Stimulated activated CD4-positive, alpha-beta T cell treated with anti-CD3 and anti-CD28 coated beads, Interleukin-15, amount 100 ng/mL, for 48 hours (primary cell): Measurements from ENCODE around the gene NUDT15.
A peak's percentile ranks its signal among the peaks of the same experiment; 100 is the strongest.
"Not testable (repeated sequence)": the region's sequence is repeated elsewhere in the genome, so short reads cannot be mapped to it uniquely, and the experiment has no call there.

Source experiments
- DNase-seq, 2 donors: peaks; one replicate each; pipeline ENCODE4 v3.0.0-alpha.2; 2020; ENCODE audit warnings: low read depth in 2 of 2

Gene NUDT15

DNA sequence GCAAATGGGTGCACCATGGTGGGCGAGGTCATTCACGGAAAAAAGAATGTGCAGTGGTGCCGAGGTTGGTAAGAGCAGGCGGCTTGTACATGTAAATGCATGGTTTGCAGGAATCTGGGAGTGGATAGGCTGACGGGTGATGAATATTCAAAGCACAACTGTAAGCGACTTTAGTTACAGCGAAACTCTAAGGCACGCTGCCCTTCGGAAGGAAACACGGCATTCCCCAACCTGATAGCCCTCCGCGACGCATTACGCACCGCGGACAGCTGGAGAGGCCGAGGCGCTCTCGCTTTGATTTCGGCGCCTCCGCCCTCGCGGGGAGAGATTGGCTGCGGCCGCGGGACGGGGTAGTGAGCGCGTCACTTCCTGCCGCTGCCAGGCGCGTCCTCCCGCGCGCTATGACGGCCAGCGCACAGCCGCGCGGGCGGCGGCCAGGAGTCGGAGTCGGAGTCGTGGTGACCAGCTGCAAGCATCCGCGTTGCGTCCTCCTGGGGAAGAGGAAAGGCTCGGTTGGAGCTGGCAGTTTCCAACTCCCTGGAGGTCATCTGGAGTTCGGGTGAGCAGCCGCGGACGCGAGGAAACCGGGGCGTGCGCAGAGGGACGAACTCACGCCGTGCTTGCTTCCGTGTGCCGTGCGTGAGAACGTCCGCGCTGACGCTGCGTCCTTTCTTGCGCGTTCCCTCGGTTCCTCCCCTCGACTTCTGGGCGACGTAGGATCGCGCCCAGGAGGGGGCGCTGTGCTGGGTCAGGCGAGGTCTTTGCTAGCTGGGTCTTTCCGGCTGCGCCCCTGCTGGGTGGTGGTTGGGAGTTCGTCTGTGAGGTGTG is at the start of gene NUDT15:
Gene NUDT15, plus strand, starts transcription at position 381 of the 828 bp plus-strand sequence. Its CDS starts 21 bp downstream, at position 402.
- DNase-seq, result peak; percentile 92 to 94

DNA sequence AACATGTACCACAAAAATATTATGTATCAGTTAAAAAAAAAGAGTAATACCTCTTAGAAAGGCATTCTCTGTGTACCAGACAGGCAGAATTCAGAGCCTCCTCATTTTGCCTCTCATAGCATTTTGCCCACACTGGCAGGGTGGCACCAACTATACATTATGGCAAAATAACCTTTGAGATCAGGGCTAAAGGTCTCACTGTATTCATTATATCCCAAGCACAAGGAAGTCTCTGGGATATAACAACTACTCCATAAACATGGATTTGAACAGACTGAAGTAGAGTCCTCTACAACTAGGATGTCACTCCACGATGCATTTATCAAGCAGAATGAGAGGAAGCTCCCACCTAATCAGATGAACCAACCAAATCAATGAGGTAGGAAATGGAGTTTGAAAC is 47.1 kb upstream of the NUDT15 start:
- DNase-seq, result no peak

DNA sequence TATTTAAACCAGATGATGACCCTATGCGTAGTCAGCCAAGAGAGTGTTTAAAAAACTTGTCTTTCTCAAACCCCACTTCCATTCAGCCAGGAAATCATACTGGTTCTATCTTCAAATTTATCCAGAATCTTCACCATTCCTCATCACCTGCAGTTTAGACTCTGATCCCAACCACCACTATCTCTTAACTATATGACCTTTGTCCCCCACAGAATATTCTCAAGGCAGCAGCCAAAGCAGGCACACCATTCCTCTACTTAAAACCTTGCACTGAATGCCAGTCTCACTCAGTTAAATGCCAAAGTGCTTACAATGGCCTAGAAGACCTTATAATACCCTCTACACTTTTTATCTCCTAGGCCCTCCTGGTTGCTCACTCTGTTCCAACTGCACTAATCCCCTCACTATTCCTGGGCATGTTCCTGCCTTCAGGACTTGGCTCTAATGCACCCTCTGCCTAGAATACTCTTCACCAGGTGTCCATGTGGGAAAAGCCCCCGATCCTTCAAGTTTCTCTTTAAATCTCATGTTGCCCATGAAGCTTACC is 46.5 kb upstream of the NUDT15 start:
- no peak for DNase-seq

DNA sequence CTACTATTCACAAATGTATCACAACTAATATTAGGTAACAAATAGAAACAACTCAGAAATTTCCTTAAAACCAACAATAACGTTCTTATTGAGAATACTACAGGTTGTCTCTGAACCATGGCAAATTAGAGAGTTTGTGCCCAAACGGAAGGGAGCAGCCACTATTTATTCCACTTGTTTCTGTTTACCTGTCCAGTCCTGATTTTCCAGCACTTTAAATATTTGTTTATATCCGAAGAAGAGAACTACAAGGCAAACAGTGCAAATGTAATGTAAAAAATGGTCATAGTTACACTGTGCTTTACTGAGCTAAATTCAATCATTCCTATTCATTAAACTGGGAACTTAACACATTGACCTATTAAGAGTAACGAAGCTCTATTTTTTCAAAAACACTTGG is 45.7 kb upstream of the NUDT15 start:
- no peak for DNase-seq

DNA sequence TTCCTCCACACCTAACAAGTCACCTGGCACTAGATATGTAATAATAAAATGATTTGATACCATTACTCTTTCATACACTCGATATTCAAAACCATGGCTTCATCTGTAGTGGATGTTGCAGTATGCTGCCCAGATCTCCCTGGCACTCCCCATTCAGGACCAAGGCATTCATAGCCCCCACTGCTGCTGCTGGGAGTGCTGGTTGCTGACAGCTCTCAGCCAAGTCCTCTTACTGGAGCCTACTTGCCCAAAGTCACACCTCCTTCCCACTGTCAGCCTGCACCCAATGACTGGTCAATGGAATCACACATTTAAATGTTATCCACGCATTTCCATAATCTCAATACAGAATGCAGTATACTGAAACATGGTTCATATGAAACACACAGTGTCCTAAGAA is 40.1 kb upstream of the NUDT15 start:
- DNase-seq, result no peak

DNA sequence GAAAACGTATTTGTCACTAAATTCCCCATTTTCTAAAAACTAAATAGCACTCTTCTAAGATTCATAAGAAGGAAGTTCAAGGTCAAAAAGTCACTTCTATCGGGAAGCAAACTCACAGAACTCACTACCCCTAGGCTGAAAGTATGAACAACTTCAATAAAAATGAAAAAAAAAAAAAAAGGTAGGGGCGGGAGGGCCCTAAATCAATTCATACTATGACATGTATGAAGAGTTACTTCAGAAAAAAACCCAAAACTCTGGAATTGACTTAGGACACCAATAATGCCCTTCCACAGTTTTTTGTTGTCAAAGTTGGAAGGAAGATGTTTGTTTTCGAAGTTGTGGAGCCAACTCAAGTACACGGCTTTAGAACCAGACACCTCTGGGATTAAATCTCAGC is 37.6 kb upstream of the NUDT15 start:
- no peak for DNase-seq

DNA sequence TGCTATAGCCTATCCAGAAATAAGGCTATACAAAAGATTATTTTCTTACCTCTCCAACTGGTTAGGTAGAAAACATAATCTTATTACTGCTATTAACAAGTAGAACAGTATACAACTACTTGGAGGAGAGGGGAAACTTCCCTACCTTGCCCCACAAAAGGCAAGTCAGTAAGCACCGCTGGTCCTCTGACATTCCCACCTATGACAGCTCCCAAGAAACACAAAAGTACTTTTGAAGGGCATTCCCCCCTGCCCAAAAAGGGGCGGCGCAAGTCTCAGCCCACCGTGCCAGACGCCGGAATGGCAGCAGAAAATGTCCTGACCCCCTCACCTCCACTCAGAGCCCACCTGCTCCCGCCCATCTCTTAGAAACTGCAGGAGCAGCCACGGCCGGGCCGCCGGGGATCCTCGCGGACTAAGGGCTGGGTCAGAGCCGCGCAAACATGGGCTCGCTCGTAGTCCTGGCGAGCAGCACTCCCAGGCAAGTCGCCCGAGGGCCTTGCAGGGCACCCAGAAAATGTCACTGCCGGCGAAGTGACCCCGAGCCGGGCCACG is 36.9 kb upstream of the NUDT15 start:
- peak in 1 of 2 donors; percentile 1 for DNase-seq

DNA sequence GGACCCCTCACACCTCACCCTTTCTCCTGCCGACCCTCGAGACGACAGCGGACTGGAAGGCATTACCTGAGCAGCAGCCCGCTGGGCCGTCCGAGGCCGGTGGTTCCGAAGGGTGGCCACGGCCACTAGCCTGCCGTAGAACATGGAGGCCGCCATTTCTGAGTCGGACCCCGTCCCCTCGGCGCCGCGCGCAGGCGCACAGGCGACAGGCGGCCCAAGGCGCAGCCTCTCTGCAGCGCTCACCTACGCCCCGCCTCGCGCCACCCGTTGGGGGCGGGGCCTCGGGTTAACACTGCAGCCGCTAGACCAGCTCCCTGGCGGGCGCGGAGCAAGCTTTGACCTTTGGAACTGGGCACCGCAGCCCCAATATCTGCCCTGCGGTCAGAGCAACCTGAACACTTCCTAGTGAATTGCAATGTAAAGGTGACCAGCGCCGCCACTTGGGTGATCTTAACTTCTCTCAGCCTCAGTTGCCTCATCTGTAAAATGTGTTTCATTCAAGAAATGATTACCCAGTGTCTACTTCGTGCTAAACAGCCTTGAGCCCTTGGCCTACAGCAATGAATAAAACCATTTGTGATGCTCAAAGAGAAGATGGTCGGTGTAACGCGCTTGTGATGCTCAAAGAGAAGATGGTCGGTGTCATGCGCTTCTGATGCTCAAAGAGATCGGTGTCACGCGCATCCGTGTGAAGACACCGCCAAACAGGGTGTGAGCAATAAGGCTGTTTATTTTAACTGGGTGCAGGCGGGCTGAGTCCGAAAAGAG is 36.2 kb upstream of the NUDT15 start, which contains the start of gene SUCLA2:
Gene SUCLA2, minus strand, starts transcription at position 160 of the 768 bp plus-strand sequence. Its CDS starts 4 bp downstream, at position 156.
- DNase-seq, result peak; percentile 81 to 90

DNA sequence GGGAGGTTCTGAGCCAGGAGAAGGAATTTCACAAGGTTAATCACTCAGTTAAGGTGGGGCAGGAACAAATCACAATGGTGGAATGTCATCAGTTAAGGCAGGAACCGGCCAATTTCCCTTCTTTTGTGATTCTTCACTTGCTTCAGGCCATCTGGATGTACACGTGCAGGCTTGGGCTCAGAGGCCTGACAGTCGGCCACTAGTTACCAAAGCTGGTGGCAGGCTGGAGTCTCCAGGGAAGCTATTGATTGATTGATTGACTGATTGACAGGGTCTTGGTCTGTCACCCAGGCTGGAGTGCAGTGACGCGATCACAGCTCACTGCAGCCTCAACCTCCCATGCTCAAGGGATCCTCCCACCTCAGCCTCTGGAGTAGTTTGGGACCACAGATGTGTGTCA is 35.5 kb upstream of the NUDT15 start:
- not testable (repeated sequence) for DNase-seq

DNA sequence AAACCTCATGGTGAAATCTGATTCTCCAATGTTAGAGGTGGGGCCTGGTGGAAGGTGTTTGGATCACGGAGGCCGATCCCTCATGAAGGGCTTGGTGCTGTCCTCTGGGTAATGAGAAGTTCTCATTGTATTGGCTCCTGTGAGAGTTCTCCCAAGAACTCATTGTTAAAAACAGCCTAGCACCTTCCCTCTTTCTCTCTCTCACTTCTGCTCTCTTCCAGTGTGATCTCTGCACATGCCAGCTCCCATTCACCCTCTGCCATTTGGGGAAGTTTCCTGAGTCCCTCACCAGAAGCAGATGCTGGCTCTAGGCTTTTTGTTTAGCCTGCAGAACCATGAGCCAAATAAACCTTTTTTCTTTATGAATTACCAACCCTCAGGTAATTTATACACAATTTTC is 33.3 kb upstream of the NUDT15 start:
- no peak for DNase-seq

DNA sequence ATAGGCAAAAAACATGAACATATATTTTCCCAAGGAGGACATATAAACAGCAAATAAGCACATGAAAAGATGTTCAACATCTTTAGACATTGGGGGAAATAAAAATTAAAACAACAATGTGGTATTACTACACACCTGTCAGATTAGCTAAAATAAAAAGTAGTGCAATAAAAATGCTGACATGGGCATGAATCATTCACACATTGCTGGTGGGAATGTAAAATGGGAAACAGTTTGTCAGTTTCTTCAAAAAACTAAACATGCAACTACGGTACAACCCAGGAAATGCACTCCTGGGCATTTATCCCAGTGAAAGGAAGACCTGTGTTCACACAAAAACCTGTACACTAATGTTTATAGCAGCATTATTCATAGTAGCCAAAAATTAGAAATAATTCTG is 31.1 kb upstream of the NUDT15 start:
- no peak for DNase-seq

DNA sequence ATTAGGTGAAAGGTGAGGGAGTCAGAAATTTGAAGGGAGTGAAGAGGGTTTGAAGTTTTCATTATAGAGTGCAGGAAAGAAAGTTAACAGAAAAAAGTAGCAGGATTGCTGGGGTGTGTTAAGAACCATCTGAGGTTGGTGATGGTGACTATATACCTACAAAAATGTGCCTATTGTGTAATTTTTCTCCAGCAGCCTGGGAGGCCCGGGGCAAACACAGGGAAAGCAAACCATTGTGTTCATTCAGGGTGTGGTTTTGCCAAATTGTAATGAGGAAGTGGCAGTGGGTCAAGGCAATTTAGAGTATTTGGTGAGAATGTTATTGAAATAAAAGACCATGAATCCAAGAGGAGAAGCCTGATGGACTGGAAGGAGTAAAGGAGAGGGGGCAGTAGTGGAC is 28.2 kb upstream of the NUDT15 start:
- DNase-seq, result no peak

DNA sequence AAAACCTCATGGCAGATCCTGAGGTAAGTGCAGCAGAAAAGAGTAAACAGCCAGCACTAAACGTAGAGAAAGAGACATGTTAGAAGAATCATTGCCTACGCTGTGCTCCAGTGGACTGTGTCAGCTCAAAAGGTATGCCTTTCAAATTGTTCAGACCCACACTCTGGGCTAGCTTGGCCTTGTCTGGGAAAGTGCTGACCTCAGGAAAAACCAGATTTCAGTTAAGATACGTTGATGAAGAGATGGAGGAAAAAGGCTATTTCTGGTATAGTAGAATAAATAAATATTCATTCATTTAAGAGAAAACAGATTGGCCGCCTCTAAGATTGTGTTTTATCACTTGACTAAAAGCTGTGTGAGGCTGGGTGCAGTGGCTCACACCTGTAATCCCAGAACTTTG is 26.8 kb upstream of the NUDT15 start:
- no peak for DNase-seq

DNA sequence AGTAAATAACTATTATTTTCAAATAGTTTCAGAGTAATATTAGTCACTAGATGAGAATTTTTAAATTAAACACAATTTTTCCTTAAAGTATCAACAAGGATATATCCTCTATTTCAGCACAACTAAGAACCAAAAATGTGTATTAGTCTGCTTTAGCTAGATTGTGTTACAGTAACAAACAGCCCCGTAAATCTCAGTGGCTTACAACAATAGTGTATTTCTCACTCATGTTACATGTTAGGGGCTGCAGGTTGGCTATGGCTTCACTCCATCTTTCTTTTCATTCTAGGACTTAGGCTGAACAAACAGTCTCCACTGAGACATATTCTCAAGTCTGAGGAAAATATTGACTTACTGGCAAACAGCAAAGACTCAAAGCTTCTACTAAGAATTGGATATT is 24.9 kb upstream of the NUDT15 start:
- no peak for DNase-seq

DNA sequence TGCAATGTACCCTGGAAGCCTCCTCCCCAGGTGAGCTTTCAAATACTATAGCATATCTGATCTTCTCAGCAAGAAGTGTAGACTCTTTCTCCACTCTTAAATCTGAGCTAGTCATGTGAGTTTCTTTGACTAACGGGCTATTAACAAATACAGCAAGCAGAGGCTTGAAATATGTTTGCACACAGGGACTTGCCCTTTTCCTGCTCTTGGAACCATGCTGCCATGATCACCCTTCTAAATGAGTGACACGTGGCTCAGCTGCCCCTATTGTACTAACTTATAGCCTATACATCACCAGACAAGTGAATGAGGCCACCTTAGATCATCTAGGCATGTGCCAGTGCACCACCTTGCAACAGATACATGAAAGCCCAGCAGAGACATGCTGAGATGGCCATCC is 23.2 kb upstream of the NUDT15 start:
- DNase-seq, result no peak

DNA sequence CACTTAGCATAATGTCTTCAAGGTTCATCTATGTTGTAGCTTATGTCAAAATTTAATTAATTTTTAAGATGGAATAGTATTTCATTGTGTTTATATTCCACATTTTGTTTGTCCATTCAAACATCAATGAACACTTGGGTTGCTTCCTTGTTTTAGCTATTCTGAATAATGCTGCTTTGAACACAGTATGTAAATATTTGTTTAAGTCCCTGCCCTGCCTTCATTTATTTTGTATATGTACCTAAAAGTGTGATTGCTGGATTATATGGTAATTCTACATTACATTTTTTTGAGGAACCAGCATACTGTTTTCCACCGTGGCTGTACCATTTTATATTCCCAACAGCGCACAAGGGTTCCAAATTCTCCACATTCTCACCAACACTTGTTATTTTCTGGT is 18.9 kb upstream of the NUDT15 start:
- DNase-seq, result no peak

DNA sequence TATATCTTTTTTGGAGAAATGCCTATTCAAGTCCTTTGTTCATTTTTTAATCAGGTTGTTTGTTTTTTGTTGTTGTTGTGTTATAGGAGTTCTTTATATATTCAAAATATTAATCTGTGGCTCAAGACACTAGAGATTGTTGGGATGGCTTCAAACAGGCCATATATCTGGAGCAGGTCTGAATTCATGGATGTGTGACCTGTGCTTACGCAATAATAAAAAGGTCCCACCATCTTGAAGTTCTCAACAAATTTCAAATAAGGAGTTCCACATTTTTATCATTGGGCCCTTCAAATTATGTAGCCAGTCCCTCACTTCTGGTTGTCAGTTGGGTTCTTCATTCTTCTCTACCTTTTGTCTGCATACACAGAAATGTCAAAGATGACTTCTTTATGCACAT is 17.7 kb upstream of the NUDT15 start:
- DNase-seq, result no peak

DNA sequence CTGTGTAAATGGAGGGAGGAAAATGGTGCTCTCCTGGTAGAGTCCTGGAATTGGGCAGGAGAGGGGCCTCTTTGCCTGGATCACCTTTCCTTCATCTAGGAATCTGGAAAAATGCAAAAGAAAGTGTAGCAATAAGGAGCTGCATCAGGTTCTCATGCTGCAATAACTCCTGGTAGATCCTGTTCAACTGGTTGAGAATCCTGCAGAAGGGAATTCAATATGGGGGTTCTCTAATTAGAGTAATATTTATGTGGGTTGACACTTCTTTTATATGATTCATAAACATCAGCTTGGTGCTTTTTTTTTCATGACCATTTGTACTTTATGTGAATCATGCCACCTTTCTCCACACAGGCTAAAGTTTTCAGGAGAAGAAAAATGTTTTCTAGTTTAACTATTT is 9.5 kb upstream of the NUDT15 start:
- no peak for DNase-seq

DNA sequence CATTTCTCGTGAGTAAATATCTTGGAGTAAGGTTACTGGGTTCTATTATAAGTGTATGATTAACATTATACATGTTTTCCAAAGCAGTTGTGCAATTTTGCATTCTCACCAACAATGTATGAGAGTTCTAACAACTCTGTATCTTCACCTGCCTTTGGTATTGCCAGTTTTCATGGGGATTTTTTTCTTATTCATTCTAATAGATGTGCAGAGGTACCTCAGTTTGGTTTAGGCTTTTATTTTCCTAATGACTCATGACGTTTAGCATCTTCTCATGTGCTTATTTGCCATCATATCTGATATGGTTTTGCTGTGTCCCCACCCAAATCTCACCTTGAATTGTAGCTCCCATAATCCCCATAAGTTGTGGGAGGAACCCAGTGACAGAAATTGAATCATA is 7.7 kb upstream of the NUDT15 start:
- DNase-seq, result no peak

DNA sequence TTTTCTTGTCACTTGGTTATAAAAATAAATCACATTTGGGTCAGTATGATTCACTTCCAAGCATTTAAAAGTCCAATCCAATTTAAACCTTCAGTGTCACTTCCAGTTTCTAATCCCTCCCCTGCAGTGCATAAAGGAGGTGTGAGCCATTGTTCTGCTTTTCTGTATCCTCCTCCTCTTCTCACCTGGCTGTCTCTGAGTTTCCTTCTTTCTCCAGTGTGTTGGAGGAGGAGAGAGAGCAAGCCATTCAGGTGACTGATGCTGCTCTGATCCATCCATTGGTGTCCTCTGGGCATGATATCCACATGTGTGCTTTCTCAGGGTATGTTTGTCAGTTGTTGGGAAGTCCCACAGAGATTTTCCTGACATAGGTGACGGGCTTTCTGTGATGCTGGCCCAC is 1.2 kb downstream of the NUDT15 start:
- no peak for DNase-seq

DNA sequence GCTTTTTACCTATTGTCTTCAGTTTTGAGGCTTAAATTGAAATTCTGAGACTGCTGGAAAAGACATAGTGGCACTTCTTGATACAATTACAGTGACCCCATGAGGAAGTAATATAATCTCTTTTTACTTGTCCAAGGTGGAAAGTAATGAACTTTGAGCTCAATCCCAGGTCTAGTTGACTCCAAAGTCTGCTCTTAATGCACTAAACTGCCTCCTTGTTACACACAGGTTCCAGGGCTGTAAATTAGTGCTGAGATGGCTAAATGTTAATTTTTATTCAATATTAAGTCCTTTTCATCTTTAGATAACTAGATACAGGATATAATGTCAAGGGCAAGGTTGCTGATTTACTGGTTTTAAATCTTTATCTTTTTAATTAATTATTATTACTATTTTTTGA is 2.5 kb downstream of the NUDT15 start:
- no peak for DNase-seq

DNA sequence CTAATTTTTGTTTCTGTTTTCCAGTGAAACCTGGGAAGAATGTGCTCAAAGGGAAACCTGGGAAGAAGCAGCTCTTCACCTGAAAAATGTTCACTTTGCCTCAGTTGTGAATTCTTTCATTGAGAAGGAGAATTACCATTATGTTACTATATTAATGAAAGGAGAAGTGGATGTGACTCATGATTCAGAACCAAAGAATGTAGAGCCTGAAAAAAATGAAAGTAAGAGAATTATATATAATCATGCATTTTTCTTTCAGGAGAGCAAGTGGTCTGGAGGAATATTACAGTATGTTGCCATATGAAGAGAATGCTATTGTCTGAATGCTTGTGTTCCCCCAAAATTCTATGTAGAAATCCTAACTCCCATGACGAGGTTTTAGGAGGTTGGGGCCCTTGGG is 3.4 kb downstream of the NUDT15 start:
- no peak for DNase-seq

DNA sequence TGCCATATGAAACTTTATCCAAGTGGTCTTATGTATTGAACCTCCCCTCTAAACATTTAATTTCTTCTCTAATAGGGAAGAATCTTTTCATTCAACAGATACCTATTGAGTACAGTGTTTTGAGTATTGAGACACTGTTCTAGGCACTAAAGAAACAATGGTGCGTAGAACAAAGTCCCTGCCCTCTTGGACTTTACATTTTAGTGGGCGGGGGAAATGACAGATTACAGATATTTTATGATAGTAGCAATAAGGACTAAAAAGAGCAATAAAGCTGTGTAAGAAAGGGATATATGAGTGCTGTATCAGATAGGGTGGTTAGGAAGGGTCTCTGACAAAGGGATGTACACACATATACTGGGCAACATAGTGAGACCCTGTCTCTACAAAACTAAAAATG is 5.4 kb downstream of the NUDT15 start:
- no peak for DNase-seq
